Inflammatory macrophage treated with lipopolysaccharide for 1 hour (primary cell): Measurements from ENCODE around the gene ZNF536.

Experiments used
- DNase-seq, 2 donors: peaks; one replicate each; pipeline ENCODE4 v3.0.0-alpha.2; 2020 to 2022

The ZNF536 gene

GRCh38 chr19:30364866-30365800, 7.1 kb upstream of the ZNF536 start:
- DNase-seq, result no peak

- no peak for DNase-seq
These were observed 5.9 kb upstream of the ZNF536 start for GRCh38 chr19:30366282-30366681.

DNA sequence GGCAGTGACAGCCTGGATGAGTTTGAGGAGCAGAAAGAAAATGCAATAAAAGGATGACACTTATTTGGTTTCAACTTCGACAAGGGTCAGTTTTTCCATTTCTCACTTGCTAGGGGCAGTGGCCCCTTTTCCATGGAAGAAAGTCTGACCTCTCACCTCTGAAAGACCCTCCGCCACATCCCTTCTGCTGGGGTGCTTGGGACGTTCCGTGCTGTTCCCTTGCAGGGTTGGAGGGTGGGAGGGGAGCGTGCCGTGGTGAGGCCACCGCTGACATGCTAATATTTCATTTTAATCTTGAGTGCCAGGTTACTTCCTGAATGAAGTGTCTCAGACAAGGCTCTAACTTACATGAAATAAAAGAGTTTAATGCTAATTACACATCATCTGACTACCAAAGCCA, 5.2 kb upstream of the ZNF536 start:
- no peak for DNase-seq

- no peak for DNase-seq
These were observed 4.8 kb upstream of the ZNF536 start for GRCh38 chr19:30367421-30367820.

- DNase-seq, result no peak
These were observed 2.4 kb upstream of the ZNF536 start for GRCh38 chr19:30369833-30370232.

GRCh38 chr19:30371161-30371836, 885 bp upstream of the ZNF536 start:
- DNase-seq, result no peak

DNA sequence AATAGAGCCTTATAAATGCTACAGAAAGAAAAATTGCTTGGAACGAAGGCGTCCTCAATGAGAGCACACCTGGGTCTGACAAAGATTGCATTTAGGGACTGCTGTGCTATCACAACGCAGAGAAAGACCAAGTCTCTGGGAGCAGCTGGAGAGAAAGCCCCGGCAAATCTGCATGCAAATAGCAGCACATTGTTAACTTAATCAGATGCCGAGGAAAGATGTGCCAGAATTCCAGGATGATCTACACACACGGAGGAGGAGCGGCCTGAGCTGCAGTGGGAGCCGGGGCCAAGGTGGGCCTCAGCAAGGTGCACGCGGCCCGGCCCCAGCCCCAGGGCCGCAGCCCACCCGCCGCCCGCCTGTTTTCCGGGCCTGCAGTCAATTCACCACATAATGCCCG, 1.4 kb downstream of the ZNF536 start:
- DNase-seq, result no peak

DNA sequence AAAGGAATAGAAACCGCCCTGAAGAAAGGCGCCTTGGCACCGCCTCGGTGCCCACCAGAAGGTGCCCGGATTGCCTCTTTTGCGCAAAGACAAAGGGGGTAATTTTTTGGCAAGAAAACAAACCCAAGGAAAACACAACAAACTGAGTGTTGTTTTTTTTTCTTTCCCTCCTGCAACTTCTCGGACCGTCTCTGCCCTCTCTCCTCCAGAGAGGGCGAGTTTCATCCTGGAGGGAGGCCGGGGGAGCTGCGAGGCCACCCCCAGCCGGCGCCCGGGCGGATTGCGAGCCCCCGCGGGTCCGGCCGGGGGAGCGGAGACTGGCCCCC, 2.3 kb downstream of the ZNF536 start:
- no peak for DNase-seq

DNA sequence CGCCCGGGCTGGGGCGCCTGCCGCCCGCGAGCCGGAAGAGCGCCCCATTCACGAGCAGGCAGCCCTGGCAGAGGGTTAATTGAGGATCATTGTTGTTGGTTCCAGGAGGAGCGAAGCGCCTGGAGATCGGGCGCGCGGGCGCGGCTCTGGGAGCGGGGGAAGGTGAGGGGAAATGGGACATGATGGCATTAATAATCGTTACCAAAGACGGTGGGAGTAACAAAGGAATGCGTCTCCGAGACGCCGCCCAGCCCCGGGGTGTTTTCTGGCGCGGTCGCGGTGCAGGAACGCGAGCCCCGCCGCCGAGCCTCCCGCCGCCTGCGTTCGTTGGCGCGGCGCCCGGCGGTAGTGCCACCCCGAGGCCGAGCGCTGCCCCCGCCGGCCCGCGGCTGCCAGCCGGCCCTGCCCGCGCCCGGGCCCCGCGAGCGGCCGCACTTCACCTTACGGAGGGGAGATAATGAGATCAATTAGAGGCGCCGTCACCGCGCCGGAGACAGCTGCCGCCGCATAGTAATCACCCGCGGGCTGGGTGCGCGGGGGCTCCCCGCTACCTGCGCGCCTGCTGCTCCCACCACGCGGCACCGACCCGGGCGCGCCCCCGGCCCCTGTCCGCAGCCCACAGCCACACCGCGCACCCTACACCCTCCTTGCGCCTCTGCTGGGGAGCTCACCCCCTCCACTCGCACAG, 2.8 kb downstream of the ZNF536 start:
- DNase-seq, result no peak

GRCh38 chr19:30375553-30376031, 3.4 kb downstream of the ZNF536 start:
- no peak for DNase-seq

DNA sequence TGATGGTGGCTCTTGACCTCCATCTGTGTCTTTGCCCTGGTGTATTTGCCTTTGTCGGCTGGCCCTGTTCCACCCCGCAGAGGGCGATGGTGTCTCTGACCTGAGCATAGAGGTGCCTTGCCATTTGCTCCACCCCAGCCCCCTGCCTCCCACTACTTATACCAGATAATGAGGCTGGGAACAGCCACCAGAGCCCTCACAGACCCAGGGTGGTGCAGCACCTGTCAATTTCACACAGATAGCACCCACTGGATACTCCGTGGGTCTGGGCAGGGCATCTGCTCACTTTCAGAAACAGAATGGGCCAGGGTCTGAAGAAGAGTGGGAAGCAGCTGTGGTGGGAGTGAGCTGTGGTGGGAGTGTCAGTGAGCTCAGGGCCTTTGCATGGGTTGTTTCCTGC, 4.1 kb downstream of the ZNF536 start:
- no peak for DNase-seq

- no peak for DNase-seq
These were observed 4.7 kb downstream of the ZNF536 start for GRCh38 chr19:30376826-30377425.

GRCh38 chr19:30378701-30379100, 6.5 kb downstream of the ZNF536 start:
- DNase-seq, result no peak

- DNase-seq, result no peak
These were observed 7.8 kb downstream of the ZNF536 start for GRCh38 chr19:30379841-30380610.

- no peak for DNase-seq
These were observed 9.2 kb downstream of the ZNF536 start for GRCh38 chr19:30381366-30381765.

DNA sequence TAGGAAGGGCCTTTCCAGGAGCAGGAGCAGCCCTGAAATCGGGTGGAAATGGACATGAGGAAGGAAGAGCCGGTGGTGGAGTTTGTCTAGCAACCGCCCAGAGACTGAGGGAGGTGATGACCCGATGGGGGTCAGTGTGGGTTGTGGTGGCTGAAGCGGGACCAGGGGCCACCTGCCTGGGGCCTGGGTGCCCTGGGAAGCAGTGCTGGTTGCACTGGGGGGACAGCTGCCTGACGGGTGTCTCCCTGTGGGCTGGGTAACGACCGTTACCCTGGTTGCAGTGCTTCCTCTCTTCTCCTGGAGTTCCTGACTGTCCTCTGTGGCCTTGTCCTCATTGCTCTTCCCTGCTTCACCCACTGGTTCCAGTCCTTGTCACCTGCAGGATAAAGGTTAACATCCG, 13.0 kb downstream of the ZNF536 start:
- DNase-seq, result no peak

GRCh38 chr19:30385666-30386065, 13.5 kb downstream of the ZNF536 start:
- DNase-seq, result no peak

DNA sequence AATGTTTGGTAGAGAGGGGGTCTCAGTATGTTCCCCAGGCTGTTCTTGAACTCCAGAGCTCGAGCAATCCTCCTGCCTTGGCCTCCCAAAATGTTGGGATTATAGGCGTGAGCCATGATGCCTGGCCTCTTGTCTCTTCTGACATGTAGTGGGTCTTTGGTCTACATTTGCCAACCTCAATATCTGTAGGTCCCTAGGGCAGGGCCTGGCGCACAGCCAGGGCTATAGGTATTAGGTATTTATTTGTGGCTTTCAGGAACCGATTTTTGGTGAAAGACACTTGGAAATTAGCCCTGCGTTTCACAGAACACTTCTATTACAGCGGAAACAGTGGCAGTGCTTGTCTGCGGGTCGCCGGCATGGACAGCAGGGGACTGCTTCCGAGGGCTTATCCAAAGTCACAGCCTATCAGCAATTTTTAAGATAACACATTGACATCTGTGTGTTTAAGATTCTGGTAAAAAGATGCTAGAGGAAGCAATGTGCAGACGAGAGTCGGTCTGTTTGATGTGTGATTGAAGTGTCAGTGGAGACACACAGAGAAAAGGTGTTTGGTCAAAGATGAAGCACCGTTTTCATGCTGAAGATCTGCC, 14.5 kb downstream of the ZNF536 start:
- no peak for DNase-seq

DNA sequence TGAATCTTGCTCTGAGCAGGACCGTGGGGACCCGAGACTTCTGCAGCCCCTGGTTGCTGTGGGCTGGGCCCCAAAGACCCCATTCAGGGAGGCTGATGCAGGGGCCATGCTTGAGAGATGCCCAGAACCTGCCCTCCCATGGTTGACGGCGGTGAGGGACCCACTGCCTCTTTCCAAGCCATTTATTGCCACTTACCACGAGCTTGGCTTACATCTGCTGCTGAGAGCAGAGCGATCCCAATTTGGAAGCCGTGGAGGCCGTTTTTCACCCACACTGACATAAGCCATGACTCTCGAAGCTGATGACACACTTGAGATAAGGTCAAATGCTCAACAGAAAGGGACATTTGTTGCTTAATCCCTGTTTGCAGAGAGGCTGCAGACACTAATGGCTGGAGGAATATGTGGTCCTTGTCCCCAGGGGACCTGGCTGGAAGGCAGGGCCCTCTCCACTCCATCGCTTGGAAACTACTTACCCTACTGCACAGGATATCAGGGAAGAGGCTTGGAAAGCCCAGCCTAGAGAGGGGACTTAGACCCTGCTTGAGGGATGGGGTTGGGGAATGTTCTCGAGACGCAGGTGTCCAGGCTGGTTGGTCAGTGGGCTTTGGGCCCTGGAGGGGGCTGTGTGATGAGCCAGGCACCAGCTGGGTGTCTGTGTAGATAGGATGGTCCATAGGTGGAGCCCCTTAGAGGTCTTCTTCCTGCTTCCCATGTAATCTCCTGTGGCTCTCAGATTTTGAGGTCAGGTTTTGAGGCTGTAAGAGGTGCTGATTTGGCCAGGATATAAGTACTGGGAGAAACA, 15.3 kb downstream of the ZNF536 start:
- no peak for DNase-seq

DNA sequence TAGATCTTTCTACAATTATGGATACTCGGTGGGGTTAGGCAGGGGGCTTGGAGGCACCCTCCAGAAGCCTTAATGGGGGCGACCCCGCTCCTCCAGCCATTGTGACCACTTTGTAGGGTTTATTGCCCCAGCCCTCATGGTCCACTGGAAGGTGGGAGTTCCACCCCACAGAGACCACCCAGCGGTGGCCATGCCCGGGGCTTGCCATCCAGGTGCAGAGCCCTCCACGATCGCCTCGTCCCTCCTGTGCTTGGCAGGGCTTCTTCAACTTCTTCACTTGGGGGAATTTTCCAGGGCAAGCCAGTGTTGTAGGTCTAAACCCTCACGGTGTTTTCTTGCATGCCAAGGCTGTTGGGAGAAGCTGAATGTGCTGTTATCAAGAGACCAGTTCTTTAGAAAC, 16.1 kb downstream of the ZNF536 start:
- DNase-seq, result no peak

- no peak for DNase-seq
These were observed 16.6 kb downstream of the ZNF536 start for GRCh38 chr19:30388819-30389218.
